Chondrocyte (in vitro differentiated cells): ENCODE measurements around the gene HTATSF1. TPM values are rescaled to one million over a fixed set of nuclear protein-coding genes. Genes with fewer than 3 reads are reported as not detected.

Experiments
- DNase-seq: peaks from one replicate; pipeline ENCODE4 v3.0.0; 2021; ENCODE audit warnings: mixed read lengths, low spot score
- H3K27ac Mint-ChIP-seq: one replicate; pipeline ENCODE4 v1.8.0; 2021; ENCODE audit warnings: mild to moderate bottlenecking, moderate library complexity, mixed read lengths; ENCODE audit not compliant: unreplicated experiment
- H3K27me3 Mint-ChIP-seq: 2 replicates; pipeline ENCODE4 v1.8.0; 2021; ENCODE audit warnings: low read depth, mixed read lengths
- H3K36me3 Mint-ChIP-seq: 2 replicates; pipeline ENCODE4 v1.8.0; 2021; ENCODE audit warnings: low read depth, mixed read lengths
- H3K4me1 Mint-ChIP-seq: 2 replicates; pipeline ENCODE4 v1.8.0; 2021; ENCODE audit warnings: low read depth, mild to moderate bottlenecking, mixed read lengths
- H3K4me3 Mint-ChIP-seq: one replicate; pipeline ENCODE4 v1.8.0; 2021; ENCODE audit warnings: mild to moderate bottlenecking, moderate library complexity, mixed read lengths; ENCODE audit not compliant: unreplicated experiment
- H3K9me3 Mint-ChIP-seq: 2 replicates; pipeline ENCODE4 v1.8.0; 2021; ENCODE audit warnings: low read depth, mixed read lengths
- CTCF ChIP-seq: fragments of 200-600 bp; sonication (generic); IDR thresholded peaks from 2 replicates; pipeline ENCODE4 v1.5.0; 2021; ENCODE audit warnings: antibody characterized with exemption, mild to moderate bottlenecking, moderate library complexity
- total RNA-seq: library from RNA; stranded (reverse); gene quantifications from 3 replicates; pipeline ENCODE4 v1.2.1, GENCODE V29; 2021

Gene HTATSF1
- total RNA-seq, 1 donor from 2014 or later, result 29.4 TPM

GRCh38 chrX:136468391-136469103 is 28.8 kb upstream of the HTATSF1 start:
- TF ChIP-seq CTCF, result no peak
- Mint-ChIP-seq H3K27me3 (peaks cover 5% of the 10 kb centered on the region), H3K4me3 (no peak overlapping the region), H3K9me3 (no peaks in the 10 kb centered on the region), H3K27ac (no peak overlapping the region), H3K36me3 (no peaks in the 10 kb centered on the region), H3K4me1 (no peaks in the 10 kb centered on the region)
- no peak for DNase-seq

GRCh38 chrX:136473663-136474062 is 23.7 kb upstream of the HTATSF1 start:
- no peak for TF ChIP-seq CTCF
- Mint-ChIP-seq H3K4me3 (no peak overlapping the region), H3K9me3 (no peaks in the 10 kb centered on the region), H3K36me3 (no peaks in the 10 kb centered on the region), H3K4me1 (no peaks in the 10 kb centered on the region), H3K27ac (no peak overlapping the region), H3K27me3 (peaks cover 1% of the 10 kb centered on the region)
- no peak for DNase-seq

GRCh38 chrX:136475236-136475635 is 22.2 kb upstream of the HTATSF1 start:
- H3K27ac Mint-ChIP-seq, result no peak overlapping the region
- no peaks in the 10 kb centered on the region for H3K27me3 Mint-ChIP-seq
- DNase-seq, result no peak
- no peak overlapping the region for H3K4me3 Mint-ChIP-seq
- TF ChIP-seq CTCF, result no peak
- H3K36me3 Mint-ChIP-seq, result no peaks in the 10 kb centered on the region
- H3K9me3 Mint-ChIP-seq, result no peaks in the 10 kb centered on the region
- no peaks in the 10 kb centered on the region for H3K4me1 Mint-ChIP-seq

- no peak overlapping the region for H3K27ac Mint-ChIP-seq
- H3K4me3 Mint-ChIP-seq, result no peak overlapping the region
- H3K9me3 Mint-ChIP-seq, result peaks cover 6% of the 10 kb centered on the region
- peaks cover 5% of the 10 kb centered on the region for H3K4me1 Mint-ChIP-seq
- TF ChIP-seq CTCF, result no peak
- H3K27me3 Mint-ChIP-seq, result no peaks in the 10 kb centered on the region
- DNase-seq, result no peak
- no peaks in the 10 kb centered on the region for H3K36me3 Mint-ChIP-seq
Observed at GRCh38 chrX:136476501-136476900, 20.9 kb upstream of the HTATSF1 start.

GRCh38 chrX:136477026-136477425 is 20.4 kb upstream of the HTATSF1 start:
- Mint-ChIP-seq H3K4me1 (peaks cover 5% of the 10 kb centered on the region), H3K4me3 (no peak overlapping the region), H3K36me3 (no peaks in the 10 kb centered on the region), H3K27ac (no peak overlapping the region), H3K9me3 (peaks cover 6% of the 10 kb centered on the region), H3K27me3 (no peaks in the 10 kb centered on the region)
- no peak for TF ChIP-seq CTCF
- DNase-seq, result no peak
